ENCODE results near the gene ISLR. TPM values are rescaled to one million over a fixed set of nuclear protein-coding genes. Genes with fewer than 3 reads are reported as not detected.

Gene ISLR
- total RNA-seq, 1 donor from 2014 or later, result not detected

GRCh38 chr15:74207652-74208440, 34.3 kb downstream of the ISLR start:
- Mint-ChIP-seq H3K36me3 (ENCODE audit: low read depth) (no peaks in the 10 kb centered on the region), H3K4me3 (no peak overlapping the region), H3K27me3 (peaks cover 25% of the 10 kb centered on the region), H3K27ac (no peak overlapping the region), H3K4me1 (no peaks in the 10 kb centered on the region), H3K9me3 (peaks cover 2% of the 10 kb centered on the region)
- TF ChIP-seq CTCF (IDR thresholded peaks at IDR 0.05), result no peak
- POLR2A ChIA-PET, result no interaction called here
- intact Hi-C loops (cut with micrococcal nuclease), result no loop called here
- no peak for DNase-seq
- no peak for ATAC-seq (ENCODE audit: low read depth)
- CTCF ChIA-PET, result no interaction called here

GRCh38 chr15:74208496-74208895, 35.0 kb downstream of the ISLR start:
- Mint-ChIP-seq H3K4me1 (no peaks in the 10 kb centered on the region), H3K27me3 (peaks cover 22% of the 10 kb centered on the region), H3K36me3 (ENCODE audit: low read depth) (no peaks in the 10 kb centered on the region), H3K27ac (no peak overlapping the region), H3K4me3 (no peak overlapping the region), H3K9me3 (peaks cover 2% of the 10 kb centered on the region)
- TF ChIP-seq CTCF (IDR thresholded peaks at IDR 0.05), result no peak
- ATAC-seq (ENCODE audit: low read depth) (no peak), DNase-seq (no peak)
- CTCF ChIA-PET, result no interaction called here
- POLR2A ChIA-PET, result no interaction called here
- intact Hi-C loops (cut with micrococcal nuclease), result no loop called here

GRCh38 chr15:74208901-74209559, 35.5 kb downstream of the ISLR start:
- H3K9me3 Mint-ChIP-seq, result peaks cover 2% of the 10 kb centered on the region
- ATAC-seq (ENCODE audit: low read depth), result no peak
- TF ChIP-seq CTCF (IDR thresholded peaks at IDR 0.05), result no peak
- H3K27ac Mint-ChIP-seq, result no peak overlapping the region
- ChIA-PET CTCF (no interaction called here), POLR2A (no interaction called here)
- H3K4me3 Mint-ChIP-seq, result no peak overlapping the region
- H3K27me3 Mint-ChIP-seq, result peaks cover 19% of the 10 kb centered on the region
- DNase-seq, result no peak
- no peaks in the 10 kb centered on the region for H3K4me1 Mint-ChIP-seq
- H3K36me3 Mint-ChIP-seq (ENCODE audit: low read depth), result no peaks in the 10 kb centered on the region
- intact Hi-C loops (cut with micrococcal nuclease), result no loop called here

GRCh38 chr15:74209560-74209958, 36.0 kb downstream of the ISLR start:
- DNase-seq, result no peak
- CTCF ChIA-PET, result no interaction called here
- no peak for ATAC-seq (ENCODE audit: low read depth)
- H3K36me3 Mint-ChIP-seq (ENCODE audit: low read depth), result no peaks in the 10 kb centered on the region
- POLR2A ChIA-PET, result no interaction called here
- intact Hi-C loops (cut with micrococcal nuclease), result no loop called here
- no peaks in the 10 kb centered on the region for H3K4me1 Mint-ChIP-seq
- no peak overlapping the region for H3K4me3 Mint-ChIP-seq
- H3K27ac Mint-ChIP-seq, result no peak overlapping the region
- TF ChIP-seq CTCF (IDR thresholded peaks at IDR 0.05), result no peak
- H3K9me3 Mint-ChIP-seq, result peaks cover 2% of the 10 kb centered on the region
- peaks cover 19% of the 10 kb centered on the region for H3K27me3 Mint-ChIP-seq

GRCh38 chr15:74209997-74210671, 36.6 kb downstream of the ISLR start:
- H3K9me3 Mint-ChIP-seq, result peaks cover 2% of the 10 kb centered on the region
- no peaks in the 10 kb centered on the region for H3K36me3 Mint-ChIP-seq (ENCODE audit: low read depth)
- ChIA-PET CTCF (no interaction called here), POLR2A (no interaction called here)
- no peak for TF ChIP-seq CTCF (IDR thresholded peaks at IDR 0.05)
- DNase-seq (no peak), ATAC-seq (ENCODE audit: low read depth) (no peak)
- H3K27me3 Mint-ChIP-seq, result peaks cover 17% of the 10 kb centered on the region
- intact Hi-C loops (cut with micrococcal nuclease), result no loop called here
- no peak overlapping the region for H3K4me3 Mint-ChIP-seq
- no peaks in the 10 kb centered on the region for H3K4me1 Mint-ChIP-seq
- H3K27ac Mint-ChIP-seq, result no peak overlapping the region
